ENCODE data around the gene SETBP1.

Gene SETBP1

GRCh38 chr18:44950685-44951195 is 270.1 kb downstream of the SETBP1 start:
- no peak for DNase-seq

- no peak for DNase-seq
These were observed 271.1 kb downstream of the SETBP1 start for GRCh38 chr18:44951748-44952147.

GRCh38 chr18:44954257-44954656 is 273.6 kb downstream of the SETBP1 start:
- DNase-seq, result no peak

GRCh38 chr18:44955825-44956224 is 275.1 kb downstream of the SETBP1 start:
- no peak for DNase-seq

GRCh38 chr18:44957025-44957424 is 276.3 kb downstream of the SETBP1 start:
- no peak for DNase-seq

GRCh38 chr18:44957461-44957860 is 276.8 kb downstream of the SETBP1 start:
- no peak for DNase-seq

- no peak for DNase-seq
These were observed 277.4 kb downstream of the SETBP1 start for GRCh38 chr18:44958040-44958439.

- no peak for DNase-seq
These were observed 277.8 kb downstream of the SETBP1 start for GRCh38 chr18:44958455-44958854.

- no peak for DNase-seq
These were observed 278.3 kb downstream of the SETBP1 start for GRCh38 chr18:44959013-44959412.

GRCh38 chr18:44960580-44960979 is 279.9 kb downstream of the SETBP1 start:
- no peak for DNase-seq

GRCh38 chr18:44961288-44961995 is 280.8 kb downstream of the SETBP1 start:
- DNase-seq, result no peak

- no peak for DNase-seq
These were observed 286.9 kb downstream of the SETBP1 start for GRCh38 chr18:44967599-44967998.

GRCh38 chr18:44968336-44968735 is 287.6 kb downstream of the SETBP1 start:
- no peak for DNase-seq

- no peak for DNase-seq
These were observed 288.6 kb downstream of the SETBP1 start for GRCh38 chr18:44969214-44969795.

GRCh38 chr18:44973282-44973681 is 292.6 kb downstream of the SETBP1 start:
- DNase-seq, result no peak

- DNase-seq, result no peak
These were observed 293.5 kb downstream of the SETBP1 start for GRCh38 chr18:44974174-44974573.

GRCh38 chr18:44977856-44978255 is 297.2 kb downstream of the SETBP1 start:
- no peak for DNase-seq

GRCh38 chr18:44979748-44980147 is 299.1 kb downstream of the SETBP1 start:
- no peak for DNase-seq

GRCh38 chr18:44981121-44981520 is 300.4 kb downstream of the SETBP1 start:
- no peak for DNase-seq

- DNase-seq, result no peak
These were observed 306.2 kb downstream of the SETBP1 start for GRCh38 chr18:44986933-44987332.

- no peak for DNase-seq
These were observed 306.7 kb downstream of the SETBP1 start for GRCh38 chr18:44987371-44987770.

- no peak for DNase-seq
These were observed 308.3 kb downstream of the SETBP1 start for GRCh38 chr18:44988821-44989587.

- DNase-seq, result no peak
These were observed 315.6 kb downstream of the SETBP1 start for GRCh38 chr18:44996261-44996660.

GRCh38 chr18:44997174-44997573 is 316.5 kb downstream of the SETBP1 start:
- no peak for DNase-seq
